HEK293 (cell line): ENCODE measurements around the gene MMP25.
A peak's percentile ranks its signal among the peaks of the same experiment; 100 is the strongest.

Experiments used
- FEZF1 ChIP-seq: fragments of 450-650 bp; formaldehyde crosslinking; IDR thresholded peaks from 2 replicates; pipeline ENCODE4 v1.5.1; 2016; ENCODE audit warnings: missing biosample characterization, missing genetic modification characterization
- GFI1B ChIP-seq: fragments of 450-650 bp; formaldehyde crosslinking; IDR thresholded peaks from 2 replicates; pipeline ENCODE4 v1.5.1; 2016; ENCODE audit warnings: missing biosample characterization, missing genetic modification characterization
- KLF7 ChIP-seq: fragments of 450-650 bp; formaldehyde crosslinking; IDR thresholded peaks from 2 replicates; pipeline ENCODE4 v1.5.1; 2016; ENCODE audit warnings: missing biosample characterization, missing genetic modification characterization, borderline replicate concordance
- MZF1 ChIP-seq: fragments of 450-650 bp; formaldehyde crosslinking; IDR thresholded peaks from 2 replicates; pipeline ENCODE4 v1.5.1; 2017; ENCODE audit warnings: missing biosample characterization, missing genetic modification characterization, borderline replicate concordance
- RBAK ChIP-seq: fragments of 450-650 bp; formaldehyde crosslinking; IDR thresholded peaks from 2 replicates; pipeline ENCODE4 v1.5.1; 2016; ENCODE audit warnings: missing biosample characterization, missing genetic modification characterization
- ZBTB1 ChIP-seq: fragments of 450-650 bp; formaldehyde crosslinking; IDR thresholded peaks from 2 replicates; pipeline ENCODE4 v1.5.1; 2016; ENCODE audit warnings: missing biosample characterization, missing genetic modification characterization
- ZNF114 ChIP-seq: fragments of 450-650 bp; formaldehyde crosslinking; IDR thresholded peaks from 2 replicates; pipeline ENCODE4 v1.5.0; 2017; ENCODE audit warnings: missing biosample characterization, missing genetic modification characterization
- ZNF221 ChIP-seq: fragments of 450-650 bp; formaldehyde crosslinking; IDR thresholded peaks from 2 replicates; pipeline ENCODE4 v1.5.1; 2017; ENCODE audit warnings: missing biosample characterization, missing genetic modification characterization, borderline replicate concordance
- ZNF23 ChIP-seq: fragments of 450-650 bp; formaldehyde crosslinking; IDR thresholded peaks from 2 replicates; pipeline ENCODE4 v1.5.1; 2016; ENCODE audit warnings: missing biosample characterization, missing genetic modification characterization, borderline replicate concordance
- ZNF350 ChIP-seq: fragments of 450-650 bp; formaldehyde crosslinking; IDR thresholded peaks from 2 replicates; pipeline ENCODE4 v1.5.0; 2017; ENCODE audit warnings: missing biosample characterization, mild to moderate bottlenecking, missing genetic modification characterization
- ZNF37A ChIP-seq: fragments of 450-650 bp; IDR thresholded peaks from 2 replicates; pipeline ENCODE4 v1.5.1; 2018; ENCODE audit warnings: missing biosample characterization, missing genetic modification characterization
- ZNF529 ChIP-seq: fragments of 450-650 bp; formaldehyde crosslinking; IDR thresholded peaks from 2 replicates; pipeline ENCODE4 v1.5.1; 2017; ENCODE audit warnings: missing genetic modification characterization, missing biosample characterization; ENCODE audit not compliant: insufficient replicate concordance
- ZNF555 ChIP-seq: fragments of 450-650 bp; formaldehyde crosslinking; conservative IDR thresholded peaks from 2 replicates; pipeline ENCODE4 v1.5.1; 2017; ENCODE audit warnings: missing biosample characterization, mild to moderate bottlenecking, missing genetic modification characterization, inconsistent platforms
- ZNF626 ChIP-seq: fragments of 450-650 bp; sonication (Bioruptor Pico); formaldehyde crosslinking; IDR thresholded peaks from 2 replicates; pipeline ENCODE4 v1.5.1; 2018; ENCODE audit warnings: missing biosample characterization, missing genetic modification characterization, inconsistent platforms
- ZXDB ChIP-seq: fragments of 450-650 bp; formaldehyde crosslinking; IDR thresholded peaks from 2 replicates; pipeline ENCODE4 v1.5.1; 2016; ENCODE audit warnings: missing biosample characterization, missing genetic modification characterization
- TF ChIP-seq, protein P1 (sequence below): fragments of 450-650 bp; formaldehyde crosslinking; IDR thresholded peaks from 2 replicates; pipeline ENCODE4 v1.5.1; 2016; ENCODE audit warnings: missing biosample characterization, missing genetic modification characterization
- TF ChIP-seq, protein P2 (sequence below): fragments of 450-650 bp; formaldehyde crosslinking; IDR thresholded peaks from 2 replicates; pipeline ENCODE4 v1.5.1; 2016; ENCODE audit warnings: missing biosample characterization, missing genetic modification characterization
- TF ChIP-seq, protein P3 (sequence below): IDR thresholded peaks from 2 replicates; pipeline ENCODE4 v1.6.1; 2011; ENCODE audit warnings: mild to moderate bottlenecking, low read depth, low read length, borderline replicate concordance
- TF ChIP-seq, protein P4 (sequence below): fragments of 450-650 bp; formaldehyde crosslinking; IDR thresholded peaks from 2 replicates; pipeline ENCODE4 v1.5.1; 2016; ENCODE audit warnings: missing biosample characterization, missing genetic modification characterization, borderline replicate concordance
- TF ChIP-seq, protein P5 (sequence below): fragments of 450-650 bp; formaldehyde crosslinking; IDR thresholded peaks from 2 replicates; pipeline ENCODE4 v1.5.1; 2016; ENCODE audit warnings: missing biosample characterization, missing genetic modification characterization
- TF ChIP-seq, protein P6 (sequence below): fragments of 450-650 bp; IDR thresholded peaks from 2 replicates; pipeline ENCODE4 v1.5.1; 2018; ENCODE audit warnings: missing biosample characterization, missing genetic modification characterization
- TF ChIP-seq, protein P7 (sequence below): fragments of 450-650 bp; formaldehyde crosslinking; IDR thresholded peaks from 2 replicates; pipeline ENCODE4 v1.5.1; 2017; ENCODE audit warnings: missing biosample characterization, missing genetic modification characterization
- TF ChIP-seq, protein P8 (sequence below): fragments of 450-650 bp; formaldehyde crosslinking; IDR thresholded peaks from 2 replicates; pipeline ENCODE4 v1.5.1; 2016; ENCODE audit warnings: missing biosample characterization, missing genetic modification characterization

MMP25 gene

DNA sequence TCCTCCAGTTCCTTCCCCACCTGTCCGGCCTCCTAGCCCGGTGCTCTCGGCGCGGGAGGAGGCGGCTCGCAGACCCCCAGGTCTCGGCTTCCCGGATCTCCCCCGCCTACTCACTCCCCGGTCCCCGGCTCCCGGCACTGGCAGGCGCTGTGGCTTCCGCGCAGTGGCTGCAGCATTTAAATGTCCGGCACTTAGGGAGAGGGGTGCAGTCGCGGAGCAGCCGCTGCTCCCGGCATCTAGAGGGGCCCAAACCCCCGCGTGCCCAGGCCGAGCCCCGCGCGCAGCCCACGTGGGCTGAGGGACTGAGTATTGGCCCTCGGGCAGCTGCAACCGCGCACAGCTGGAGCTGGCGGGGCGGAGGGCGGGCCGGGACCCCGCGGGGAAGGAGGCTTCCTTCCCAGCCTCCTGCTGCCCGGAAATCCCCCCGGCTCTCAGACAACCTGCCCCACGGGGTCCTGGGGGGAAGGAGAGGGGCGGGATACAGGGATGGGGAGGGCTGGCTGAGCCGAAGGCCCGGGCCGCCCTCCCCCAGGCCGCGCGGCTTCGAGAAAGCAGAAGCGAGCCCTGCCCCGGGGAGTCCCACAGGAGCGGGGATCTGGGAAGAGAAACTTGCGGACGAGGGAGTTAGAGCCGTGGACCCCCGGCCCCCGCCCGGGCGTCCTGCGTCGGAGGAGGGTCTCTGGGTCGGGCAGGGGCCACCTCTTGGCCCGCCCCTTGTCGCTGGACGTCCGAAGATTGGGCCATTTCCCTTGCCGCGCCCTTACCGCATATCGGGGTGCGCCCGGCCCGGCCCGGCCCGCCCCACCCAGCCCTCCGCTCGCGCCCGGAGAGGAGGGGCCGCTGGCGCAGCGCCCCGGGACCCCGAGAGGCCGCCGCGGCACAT is at the start of gene MMP25 (continued):
- TF ChIP-seq ZXDB (tag by site-specific recombination) (peak; percentile 16; the same call in 1 of the 2 replicates), MZF1 (tag by site-specific recombination) (no peak), RBAK (no peak), ZNF114 (tag by site-specific recombination) (no peak), ZNF350 (tag by site-specific recombination) (no peak), ZNF555 (no peak), GFI1B (tag by site-specific recombination) (no peak), ZNF529 (tag by site-specific recombination) (no peak), ZBTB1 (tag by site-specific recombination) (no peak), KLF7 (tag by site-specific recombination) (no peak), FEZF1 (tag by site-specific recombination) (no peak), ZNF221 (tag by site-specific recombination) (no peak), ZNF23 (no peak), ZNF37A (no peak), ZNF626 (tag by site-specific recombination) (no peak)
- TF ChIP-seq, protein P1, sequence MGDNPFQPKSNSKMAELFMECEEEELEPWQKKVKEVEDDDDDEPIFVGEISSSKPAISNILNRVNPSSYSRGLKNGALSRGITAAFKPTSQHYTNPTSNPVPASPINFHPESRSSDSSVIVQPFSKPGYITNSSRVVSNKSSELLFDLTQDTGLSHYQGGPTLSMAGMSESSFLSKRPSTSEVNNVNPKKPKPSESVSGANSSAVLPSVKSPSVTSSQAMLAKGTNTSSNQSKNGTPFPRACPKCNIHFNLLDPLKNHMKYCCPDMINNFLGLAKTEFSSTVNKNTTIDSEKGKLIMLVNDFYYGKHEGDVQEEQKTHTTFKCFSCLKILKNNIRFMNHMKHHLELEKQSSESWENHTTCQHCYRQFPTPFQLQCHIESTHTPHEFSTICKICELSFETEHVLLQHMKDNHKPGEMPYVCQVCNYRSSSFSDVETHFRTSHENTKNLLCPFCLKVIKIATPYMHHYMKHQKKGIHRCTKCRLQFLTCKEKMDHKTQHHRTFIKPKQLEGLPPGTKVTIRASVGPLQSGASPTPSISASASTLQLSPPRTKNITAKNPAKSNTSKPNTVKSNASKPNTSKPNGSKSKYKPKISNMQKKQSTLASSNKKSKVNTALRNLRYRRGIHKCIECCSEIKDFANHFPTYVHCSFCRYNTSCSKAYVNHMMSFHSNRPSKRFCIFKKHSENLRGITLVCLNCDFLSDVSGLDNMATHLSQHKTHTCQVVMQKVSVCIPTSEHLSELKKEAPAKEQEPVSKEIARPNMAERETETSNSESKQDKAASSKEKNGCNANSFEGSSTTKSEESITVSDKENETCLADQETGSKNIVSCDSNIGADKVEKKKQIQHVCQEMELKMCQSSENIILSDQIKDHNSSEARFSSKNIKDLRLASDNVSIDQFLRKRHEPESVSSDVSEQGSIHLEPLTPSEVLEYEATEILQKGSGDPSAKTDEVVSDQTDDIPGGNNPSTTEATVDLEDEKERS (tag by site-specific recombination), result no peak
- TF ChIP-seq, protein P2, sequence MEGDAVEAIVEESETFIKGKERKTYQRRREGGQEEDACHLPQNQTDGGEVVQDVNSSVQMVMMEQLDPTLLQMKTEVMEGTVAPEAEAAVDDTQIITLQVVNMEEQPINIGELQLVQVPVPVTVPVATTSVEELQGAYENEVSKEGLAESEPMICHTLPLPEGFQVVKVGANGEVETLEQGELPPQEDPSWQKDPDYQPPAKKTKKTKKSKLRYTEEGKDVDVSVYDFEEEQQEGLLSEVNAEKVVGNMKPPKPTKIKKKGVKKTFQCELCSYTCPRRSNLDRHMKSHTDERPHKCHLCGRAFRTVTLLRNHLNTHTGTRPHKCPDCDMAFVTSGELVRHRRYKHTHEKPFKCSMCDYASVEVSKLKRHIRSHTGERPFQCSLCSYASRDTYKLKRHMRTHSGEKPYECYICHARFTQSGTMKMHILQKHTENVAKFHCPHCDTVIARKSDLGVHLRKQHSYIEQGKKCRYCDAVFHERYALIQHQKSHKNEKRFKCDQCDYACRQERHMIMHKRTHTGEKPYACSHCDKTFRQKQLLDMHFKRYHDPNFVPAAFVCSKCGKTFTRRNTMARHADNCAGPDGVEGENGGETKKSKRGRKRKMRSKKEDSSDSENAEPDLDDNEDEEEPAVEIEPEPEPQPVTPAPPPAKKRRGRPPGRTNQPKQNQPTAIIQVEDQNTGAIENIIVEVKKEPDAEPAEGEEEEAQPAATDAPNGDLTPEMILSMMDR (tag by site-specific recombination), result no peak
- TF ChIP-seq, protein P3, sequence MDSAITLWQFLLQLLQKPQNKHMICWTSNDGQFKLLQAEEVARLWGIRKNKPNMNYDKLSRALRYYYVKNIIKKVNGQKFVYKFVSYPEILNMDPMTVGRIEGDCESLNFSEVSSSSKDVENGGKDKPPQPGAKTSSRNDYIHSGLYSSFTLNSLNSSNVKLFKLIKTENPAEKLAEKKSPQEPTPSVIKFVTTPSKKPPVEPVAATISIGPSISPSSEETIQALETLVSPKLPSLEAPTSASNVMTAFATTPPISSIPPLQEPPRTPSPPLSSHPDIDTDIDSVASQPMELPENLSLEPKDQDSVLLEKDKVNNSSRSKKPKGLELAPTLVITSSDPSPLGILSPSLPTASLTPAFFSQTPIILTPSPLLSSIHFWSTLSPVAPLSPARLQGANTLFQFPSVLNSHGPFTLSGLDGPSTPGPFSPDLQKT, result no peak
- TF ChIP-seq, protein P4, sequence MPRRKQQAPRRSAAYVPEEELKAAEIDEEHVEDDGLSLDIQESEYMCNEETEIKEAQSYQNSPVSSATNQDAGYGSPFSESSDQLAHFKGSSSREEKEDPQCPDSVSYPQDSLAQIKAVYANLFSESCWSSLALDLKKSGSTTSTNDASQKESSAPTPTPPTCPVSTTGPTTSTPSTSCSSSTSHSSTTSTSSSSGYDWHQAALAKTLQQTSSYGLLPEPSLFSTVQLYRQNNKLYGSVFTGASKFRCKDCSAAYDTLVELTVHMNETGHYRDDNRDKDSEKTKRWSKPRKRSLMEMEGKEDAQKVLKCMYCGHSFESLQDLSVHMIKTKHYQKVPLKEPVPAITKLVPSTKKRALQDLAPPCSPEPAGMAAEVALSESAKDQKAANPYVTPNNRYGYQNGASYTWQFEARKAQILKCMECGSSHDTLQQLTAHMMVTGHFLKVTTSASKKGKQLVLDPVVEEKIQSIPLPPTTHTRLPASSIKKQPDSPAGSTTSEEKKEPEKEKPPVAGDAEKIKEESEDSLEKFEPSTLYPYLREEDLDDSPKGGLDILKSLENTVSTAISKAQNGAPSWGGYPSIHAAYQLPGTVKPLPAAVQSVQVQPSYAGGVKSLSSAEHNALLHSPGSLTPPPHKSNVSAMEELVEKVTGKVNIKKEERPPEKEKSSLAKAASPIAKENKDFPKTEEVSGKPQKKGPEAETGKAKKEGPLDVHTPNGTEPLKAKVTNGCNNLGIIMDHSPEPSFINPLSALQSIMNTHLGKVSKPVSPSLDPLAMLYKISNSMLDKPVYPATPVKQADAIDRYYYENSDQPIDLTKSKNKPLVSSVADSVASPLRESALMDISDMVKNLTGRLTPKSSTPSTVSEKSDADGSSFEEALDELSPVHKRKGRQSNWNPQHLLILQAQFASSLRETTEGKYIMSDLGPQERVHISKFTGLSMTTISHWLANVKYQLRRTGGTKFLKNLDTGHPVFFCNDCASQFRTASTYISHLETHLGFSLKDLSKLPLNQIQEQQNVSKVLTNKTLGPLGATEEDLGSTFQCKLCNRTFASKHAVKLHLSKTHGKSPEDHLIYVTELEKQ, result no peak
- TF ChIP-seq, protein P5, sequence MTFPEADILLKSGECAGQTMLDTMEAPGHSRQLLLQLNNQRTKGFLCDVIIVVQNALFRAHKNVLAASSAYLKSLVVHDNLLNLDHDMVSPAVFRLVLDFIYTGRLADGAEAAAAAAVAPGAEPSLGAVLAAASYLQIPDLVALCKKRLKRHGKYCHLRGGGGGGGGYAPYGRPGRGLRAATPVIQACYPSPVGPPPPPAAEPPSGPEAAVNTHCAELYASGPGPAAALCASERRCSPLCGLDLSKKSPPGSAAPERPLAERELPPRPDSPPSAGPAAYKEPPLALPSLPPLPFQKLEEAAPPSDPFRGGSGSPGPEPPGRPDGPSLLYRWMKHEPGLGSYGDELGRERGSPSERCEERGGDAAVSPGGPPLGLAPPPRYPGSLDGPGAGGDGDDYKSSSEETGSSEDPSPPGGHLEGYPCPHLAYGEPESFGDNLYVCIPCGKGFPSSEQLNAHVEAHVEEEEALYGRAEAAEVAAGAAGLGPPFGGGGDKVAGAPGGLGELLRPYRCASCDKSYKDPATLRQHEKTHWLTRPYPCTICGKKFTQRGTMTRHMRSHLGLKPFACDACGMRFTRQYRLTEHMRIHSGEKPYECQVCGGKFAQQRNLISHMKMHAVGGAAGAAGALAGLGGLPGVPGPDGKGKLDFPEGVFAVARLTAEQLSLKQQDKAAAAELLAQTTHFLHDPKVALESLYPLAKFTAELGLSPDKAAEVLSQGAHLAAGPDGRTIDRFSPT (tag by site-specific recombination), result no peak; the same call in 1 of the 2 replicates
- TF ChIP-seq, protein P6, sequence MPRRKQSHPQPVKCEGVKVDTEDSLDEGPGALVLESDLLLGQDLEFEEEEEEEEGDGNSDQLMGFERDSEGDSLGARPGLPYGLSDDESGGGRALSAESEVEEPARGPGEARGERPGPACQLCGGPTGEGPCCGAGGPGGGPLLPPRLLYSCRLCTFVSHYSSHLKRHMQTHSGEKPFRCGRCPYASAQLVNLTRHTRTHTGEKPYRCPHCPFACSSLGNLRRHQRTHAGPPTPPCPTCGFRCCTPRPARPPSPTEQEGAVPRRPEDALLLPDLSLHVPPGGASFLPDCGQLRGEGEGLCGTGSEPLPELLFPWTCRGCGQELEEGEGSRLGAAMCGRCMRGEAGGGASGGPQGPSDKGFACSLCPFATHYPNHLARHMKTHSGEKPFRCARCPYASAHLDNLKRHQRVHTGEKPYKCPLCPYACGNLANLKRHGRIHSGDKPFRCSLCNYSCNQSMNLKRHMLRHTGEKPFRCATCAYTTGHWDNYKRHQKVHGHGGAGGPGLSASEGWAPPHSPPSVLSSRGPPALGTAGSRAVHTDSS, result no peak
- TF ChIP-seq, protein P7, sequence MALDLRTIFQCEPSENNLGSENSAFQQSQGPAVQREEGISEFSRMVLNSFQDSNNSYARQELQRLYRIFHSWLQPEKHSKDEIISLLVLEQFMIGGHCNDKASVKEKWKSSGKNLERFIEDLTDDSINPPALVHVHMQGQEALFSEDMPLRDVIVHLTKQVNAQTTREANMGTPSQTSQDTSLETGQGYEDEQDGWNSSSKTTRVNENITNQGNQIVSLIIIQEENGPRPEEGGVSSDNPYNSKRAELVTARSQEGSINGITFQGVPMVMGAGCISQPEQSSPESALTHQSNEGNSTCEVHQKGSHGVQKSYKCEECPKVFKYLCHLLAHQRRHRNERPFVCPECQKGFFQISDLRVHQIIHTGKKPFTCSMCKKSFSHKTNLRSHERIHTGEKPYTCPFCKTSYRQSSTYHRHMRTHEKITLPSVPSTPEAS (tag by site-specific recombination), result no peak
- TF ChIP-seq, protein P8, sequence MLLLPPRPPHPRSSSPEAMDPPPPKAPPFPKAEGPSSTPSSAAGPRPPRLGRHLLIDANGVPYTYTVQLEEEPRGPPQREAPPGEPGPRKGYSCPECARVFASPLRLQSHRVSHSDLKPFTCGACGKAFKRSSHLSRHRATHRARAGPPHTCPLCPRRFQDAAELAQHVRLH (tag by site-specific recombination), result no peak
